Measurements from ENCODE around the gene MALSU1. TPM values are rescaled to one million over a fixed set of nuclear protein-coding genes. Genes with fewer than 3 reads are reported as not detected.

MALSU1 gene
- total RNA-seq: 10 to 100 TPM; 78.5 to 83.4 TPM

- ATAC-seq (peak; percentile 99 to 100), DNase-seq (ENCODE audit: low spot score in 2 of 2) (peak; percentile 94 to 95)
- H3K9me3 Mint-ChIP-seq: peaks cover 0 to 11% of the 10 kb centered on the region in 2 donors
- H3K27ac Mint-ChIP-seq: peak within 1 kb of the TSS; percentile 95 to 96
- H3K36me3 Mint-ChIP-seq: peaks cover 32% of the 10 kb centered on the region in 2 donors
Measured at GRCh38 chr7:23298885-23299769, at the start of gene MALSU1. Gene MALSU1 (plus strand): TSS chr7:23299339. CDS start chr7:23299353, 14 bp downstream.

- Mint-ChIP-seq H3K9me3 (peaks cover 7 to 8% of the 10 kb centered on the region in 2 donors), H3K36me3 (peaks cover 5 to 19% of the 10 kb centered on the region in 2 donors), H3K27ac (no peak overlapping the region)
- ATAC-seq (no peak), DNase-seq (ENCODE audit: low spot score in 2 of 2) (no peak)
Measured at GRCh38 chr7:23249486-23249885, 49.7 kb upstream of the MALSU1 start.

GRCh38 chr7:23254051-23254681, 45.0 kb upstream of the MALSU1 start:
- DNase-seq (ENCODE audit: low spot score in 2 of 2) (no peak), ATAC-seq (no peak)
- Mint-ChIP-seq H3K27ac (no peak overlapping the region), H3K9me3 (peaks cover 7 to 8% of the 10 kb centered on the region in 2 donors), H3K36me3 (peaks cover 5 to 19% of the 10 kb centered on the region in 2 donors)

- Mint-ChIP-seq H3K9me3 (peaks cover 4% of the 10 kb centered on the region in 2 donors), H3K36me3 (peaks cover 0 to 3% of the 10 kb centered on the region in 2 donors), H3K27ac (no peak overlapping the region)
- no peak for DNase-seq (ENCODE audit: low spot score in 2 of 2)
- no peak for ATAC-seq
Measured at GRCh38 chr7:23256731-23257130, 42.4 kb upstream of the MALSU1 start.

GRCh38 chr7:23260371-23260770, 38.8 kb upstream of the MALSU1 start:
- no peak for ATAC-seq
- H3K27ac Mint-ChIP-seq: no peak overlapping the region
- no peaks in the 10 kb centered on the region for H3K36me3 Mint-ChIP-seq
- no peaks in the 10 kb centered on the region for H3K9me3 Mint-ChIP-seq
- no peak for DNase-seq (ENCODE audit: low spot score in 2 of 2)

- Mint-ChIP-seq H3K9me3 (no peaks in the 10 kb centered on the region), H3K27ac (no peak overlapping the region), H3K36me3 (no peaks in the 10 kb centered on the region)
- ATAC-seq (peak; percentile 76 to 91), DNase-seq (ENCODE audit: low spot score in 2 of 2) (peak in 1 of 2 donors; percentile 69)
Measured at GRCh38 chr7:23261843-23262452, 37.2 kb upstream of the MALSU1 start.

GRCh38 chr7:23264916-23265458, 34.2 kb upstream of the MALSU1 start:
- ATAC-seq: peak; percentile 41 to 90
- Mint-ChIP-seq H3K9me3 (no peaks in the 10 kb centered on the region), H3K36me3 (no peaks in the 10 kb centered on the region), H3K27ac (no peak overlapping the region)
- DNase-seq (ENCODE audit: low spot score in 2 of 2): no peak

GRCh38 chr7:23266918-23267317, 32.2 kb upstream of the MALSU1 start:
- DNase-seq (ENCODE audit: low spot score in 2 of 2) (no peak), ATAC-seq (no peak)
- Mint-ChIP-seq H3K9me3 (no peaks in the 10 kb centered on the region), H3K27ac (no peak overlapping the region), H3K36me3 (no peaks in the 10 kb centered on the region)

- no peak overlapping the region for H3K27ac Mint-ChIP-seq
- DNase-seq (ENCODE audit: low spot score in 2 of 2): no peak
- no peaks in the 10 kb centered on the region for H3K36me3 Mint-ChIP-seq
- H3K9me3 Mint-ChIP-seq: no peaks in the 10 kb centered on the region
- no peak for ATAC-seq
Measured at GRCh38 chr7:23267357-23267756, 31.8 kb upstream of the MALSU1 start.

GRCh38 chr7:23268167-23268566, 31.0 kb upstream of the MALSU1 start:
- DNase-seq (ENCODE audit: low spot score in 2 of 2) (no peak), ATAC-seq (no peak)
- Mint-ChIP-seq H3K36me3 (no peaks in the 10 kb centered on the region), H3K27ac (no peak overlapping the region), H3K9me3 (no peaks in the 10 kb centered on the region)

GRCh38 chr7:23268746-23269145, 30.4 kb upstream of the MALSU1 start:
- ATAC-seq: no peak
- Mint-ChIP-seq H3K36me3 (no peaks in the 10 kb centered on the region), H3K9me3 (no peaks in the 10 kb centered on the region), H3K27ac (no peak overlapping the region)
- no peak for DNase-seq (ENCODE audit: low spot score in 2 of 2)

- Mint-ChIP-seq H3K27ac (peak overlapping the region in 1 of 2 donors; percentile 16), H3K36me3 (no peaks in the 10 kb centered on the region), H3K9me3 (no peaks in the 10 kb centered on the region)
- ATAC-seq: no peak
- no peak for DNase-seq (ENCODE audit: low spot score in 2 of 2)
Measured at GRCh38 chr7:23272275-23272674, 26.9 kb upstream of the MALSU1 start.

GRCh38 chr7:23273141-23273599, 26.0 kb upstream of the MALSU1 start:
- DNase-seq (ENCODE audit: low spot score in 2 of 2) (peak; percentile 88 to 94), ATAC-seq (peak; percentile 98 to 99)
- H3K27ac Mint-ChIP-seq: peak overlapping the region; percentile 48 to 87
- no peaks in the 10 kb centered on the region for H3K36me3 Mint-ChIP-seq
- H3K9me3 Mint-ChIP-seq: no peaks in the 10 kb centered on the region

GRCh38 chr7:23275912-23276311, 23.2 kb upstream of the MALSU1 start:
- no peak overlapping the region for H3K27ac Mint-ChIP-seq
- ATAC-seq (no peak), DNase-seq (ENCODE audit: low spot score in 2 of 2) (no peak)
- no peaks in the 10 kb centered on the region for H3K9me3 Mint-ChIP-seq
- no peaks in the 10 kb centered on the region for H3K36me3 Mint-ChIP-seq

GRCh38 chr7:23276376-23276775, 22.8 kb upstream of the MALSU1 start:
- no peak overlapping the region for H3K27ac Mint-ChIP-seq
- no peaks in the 10 kb centered on the region for H3K9me3 Mint-ChIP-seq
- no peak for ATAC-seq
- no peak for DNase-seq (ENCODE audit: low spot score in 2 of 2)
- no peaks in the 10 kb centered on the region for H3K36me3 Mint-ChIP-seq

- H3K9me3 Mint-ChIP-seq: no peaks in the 10 kb centered on the region
- no peak for DNase-seq (ENCODE audit: low spot score in 2 of 2)
- no peak for ATAC-seq
- no peaks in the 10 kb centered on the region for H3K36me3 Mint-ChIP-seq
- no peak overlapping the region for H3K27ac Mint-ChIP-seq
Measured at GRCh38 chr7:23276947-23277346, 22.2 kb upstream of the MALSU1 start.
